Natural killer cell treated with Interleukin-12 subunit alpha and Interleukin-12 subunit beta and Interleukin-15 and Interleukin-18, amount 100 ng/mL, for 72 hours (primary cell): ENCODE data around the gene DNAJC27. TPM values are rescaled to one million over a fixed set of nuclear protein-coding genes. Genes with fewer than 3 reads are reported as not detected.
A peak's percentile ranks its signal among the peaks of the same experiment; 100 is the strongest.

Source experiments
- ATAC-seq, 2 donors: fragments of 150-1000 bp; cut with Tn5 transposase in 1 of 2; sonication (Bioruptor Pico), chemical (Tn5 transposase) in 1 of 2; 2 replicates each; pipeline ENCODE4 v1.10.0; 2021
- DNase-seq: peaks from one replicate; pipeline ENCODE4 v3.0.0; 2022; ENCODE audit warnings: low spot score
- H3K27ac Mint-ChIP-seq, 2 donors: 1 replicate in 1 of 2; 2 replicates in 1 of 2; pipeline ENCODE4 v1.8.0; 2022; ENCODE audit warnings: mixed read lengths in 2 of 2, mild to moderate bottlenecking in 1 of 2, moderate library complexity in 1 of 2
- H3K27me3 Mint-ChIP-seq, 2 donors: 1 replicate in 1 of 2; 2 replicates in 1 of 2; pipeline ENCODE4 v1.8.0; 2022; ENCODE audit warnings: mixed read lengths in 2 of 2
- H3K36me3 Mint-ChIP-seq: one replicate; pipeline ENCODE4 v1.8.0; 2022; ENCODE audit warnings: mixed read lengths
- H3K4me1 Mint-ChIP-seq, 2 donors: 1 replicate in 1 of 2; 2 replicates in 1 of 2; pipeline ENCODE4 v1.8.0; 2022; ENCODE audit warnings: low read depth in 2 of 2, mixed read lengths in 2 of 2, mild to moderate bottlenecking in 1 of 2
- H3K4me3 Mint-ChIP-seq: one replicate; pipeline ENCODE4 v1.8.0; 2022; ENCODE audit warnings: mixed read lengths
- H3K9me3 Mint-ChIP-seq: 2 replicates; pipeline ENCODE4 v1.8.0; 2022; ENCODE audit warnings: mixed read lengths
- total RNA-seq, 2 donors: library from RNA; stranded (reverse); gene quantifications; one replicate each; pipeline ENCODE4 v1.2.3, GENCODE V29; 2022

Gene DNAJC27
- total RNA-seq, 2 donors from 2014 or later: 4.9 to 7.4 TPM

DNA sequence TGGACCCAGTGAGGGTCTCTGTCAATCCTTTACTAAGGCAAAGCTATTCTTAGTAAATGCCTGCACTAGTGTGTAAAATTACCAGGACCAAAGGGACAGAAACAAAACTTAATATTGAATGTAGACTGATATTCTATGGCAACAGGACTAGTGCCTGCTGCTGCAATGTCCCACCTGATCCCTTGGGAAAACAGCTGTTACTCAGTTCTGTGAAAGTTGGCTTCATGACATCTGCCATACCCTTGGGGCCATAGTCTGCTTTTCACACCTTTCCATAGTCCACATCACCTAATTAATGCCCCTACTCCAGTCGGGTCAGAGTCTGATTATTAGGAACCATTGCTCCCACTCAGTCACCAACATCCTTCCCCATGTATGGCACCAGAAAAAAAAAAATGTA is 14.5 kb downstream of the DNAJC27 start:
- ATAC-seq (no peak), DNase-seq (no peak)
- H3K27me3 Mint-ChIP-seq: no peaks in the 10 kb centered on the region
- H3K4me3 Mint-ChIP-seq: no peak overlapping the region
- H3K27ac Mint-ChIP-seq: no peak overlapping the region
- H3K4me1 Mint-ChIP-seq: peaks cover 9 to 17% of the 10 kb centered on the region in 2 donors
- peaks cover 61% of the 10 kb centered on the region for H3K36me3 Mint-ChIP-seq
- no peaks in the 10 kb centered on the region for H3K9me3 Mint-ChIP-seq

DNA sequence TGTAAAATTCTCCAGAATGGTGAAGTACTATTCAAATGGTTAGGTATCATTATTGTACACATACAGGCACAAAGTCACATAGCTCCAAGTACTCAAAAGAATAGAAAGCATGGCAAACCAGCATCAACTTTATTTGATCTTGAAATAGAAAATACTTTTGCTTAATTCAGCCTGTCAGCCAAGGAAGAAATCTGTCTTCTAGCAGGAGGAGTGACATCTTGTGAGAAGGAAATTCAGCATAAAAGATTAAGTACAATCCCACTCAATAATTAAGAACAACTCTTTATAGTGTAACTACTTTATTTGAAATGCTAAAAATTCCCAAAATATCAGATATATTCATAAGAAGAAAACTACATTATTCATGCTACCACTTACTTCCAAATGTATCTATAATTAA is 15.8 kb downstream of the DNAJC27 start:
- no peak overlapping the region for H3K4me3 Mint-ChIP-seq
- peaks cover 9 to 17% of the 10 kb centered on the region in 2 donors for H3K4me1 Mint-ChIP-seq
- H3K27ac Mint-ChIP-seq: no peak overlapping the region
- DNase-seq (no peak), ATAC-seq (no peak)
- H3K27me3 Mint-ChIP-seq: no peaks in the 10 kb centered on the region
- no peaks in the 10 kb centered on the region for H3K9me3 Mint-ChIP-seq
- H3K36me3 Mint-ChIP-seq: peaks cover 56% of the 10 kb centered on the region

DNA sequence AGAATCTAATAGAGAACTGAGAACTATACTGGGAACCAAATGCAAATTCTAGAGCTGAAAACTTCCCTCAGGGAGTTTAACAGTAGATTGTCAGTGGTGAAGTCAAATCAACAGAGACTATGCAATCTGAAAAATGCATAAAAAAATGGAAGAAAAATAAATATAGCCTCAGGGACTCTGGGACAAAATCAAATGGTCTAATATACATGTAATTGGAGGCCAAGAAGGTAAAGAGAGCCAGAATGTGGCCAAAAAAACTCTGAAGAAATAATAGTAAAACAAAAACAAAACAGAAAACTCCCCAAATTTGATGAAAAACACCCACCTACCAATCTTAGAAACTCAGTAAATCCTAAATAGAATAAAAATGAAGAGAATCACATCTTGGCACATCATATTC is 16.5 kb downstream of the DNAJC27 start:
- Mint-ChIP-seq H3K27me3 (no peaks in the 10 kb centered on the region), H3K4me3 (no peak overlapping the region), H3K36me3 (peaks cover 50% of the 10 kb centered on the region), H3K27ac (no peak overlapping the region), H3K4me1 (peaks cover 9 to 12% of the 10 kb centered on the region in 2 donors), H3K9me3 (no peaks in the 10 kb centered on the region)
- no peak for DNase-seq
- ATAC-seq: no peak

- Mint-ChIP-seq H3K36me3 (peaks cover 25% of the 10 kb centered on the region), H3K4me1 (no peaks in the 10 kb centered on the region), H3K27ac (no peak overlapping the region), H3K4me3 (no peak overlapping the region), H3K9me3 (no peaks in the 10 kb centered on the region), H3K27me3 (no peaks in the 10 kb centered on the region)
- DNase-seq (no peak), ATAC-seq (no peak)
These were observed 21.7 kb downstream of the DNAJC27 start for GRCh38 chr2:24950102-24950501.

GRCh38 chr2:24948506-24948905 is 23.2 kb downstream of the DNAJC27 start:
- Mint-ChIP-seq H3K27me3 (no peaks in the 10 kb centered on the region), H3K4me1 (no peaks in the 10 kb centered on the region), H3K36me3 (peaks cover 20% of the 10 kb centered on the region), H3K9me3 (no peaks in the 10 kb centered on the region), H3K27ac (no peak overlapping the region), H3K4me3 (no peak overlapping the region)
- DNase-seq (no peak), ATAC-seq (no peak)

DNA sequence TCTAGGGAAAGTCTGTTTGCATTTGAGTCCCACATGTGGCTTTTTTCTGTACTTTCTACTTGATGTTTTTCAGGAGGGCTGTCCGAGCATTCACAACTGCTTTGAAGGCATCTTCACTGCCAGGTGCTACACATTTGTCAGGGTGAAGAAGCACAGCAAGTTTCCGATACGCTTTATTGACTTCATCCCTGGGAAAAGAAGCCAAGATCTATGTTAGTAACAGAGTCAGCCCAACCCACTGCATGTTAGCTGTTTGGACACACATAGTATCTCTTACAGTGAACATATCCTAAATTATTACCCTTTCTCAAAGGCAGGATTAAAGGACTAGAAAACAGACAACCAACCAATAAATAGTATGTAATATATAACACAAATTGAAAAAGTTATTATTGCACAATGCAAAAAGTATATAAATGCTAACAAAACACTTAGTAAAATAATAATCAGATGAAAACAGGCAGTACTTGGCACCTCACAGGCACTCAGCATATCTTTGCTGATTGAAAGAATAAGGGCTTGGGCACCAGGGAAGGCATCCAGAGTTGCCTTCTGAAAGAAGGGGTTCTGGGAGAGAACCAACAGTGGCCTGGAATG is 24.1 kb downstream of the DNAJC27 start:
- H3K9me3 Mint-ChIP-seq: no peaks in the 10 kb centered on the region
- ATAC-seq (no peak), DNase-seq (no peak)
- peaks cover 20% of the 10 kb centered on the region for H3K36me3 Mint-ChIP-seq
- no peak overlapping the region for H3K4me3 Mint-ChIP-seq
- no peaks in the 10 kb centered on the region for H3K27me3 Mint-ChIP-seq
- H3K27ac Mint-ChIP-seq: no peak overlapping the region
- no peaks in the 10 kb centered on the region for H3K4me1 Mint-ChIP-seq

GRCh38 chr2:24945907-24946306 is 25.8 kb downstream of the DNAJC27 start:
- no peak for ATAC-seq
- H3K9me3 Mint-ChIP-seq: no peaks in the 10 kb centered on the region
- no peaks in the 10 kb centered on the region for H3K27me3 Mint-ChIP-seq
- no peak overlapping the region for H3K4me3 Mint-ChIP-seq
- no peak for DNase-seq
- H3K27ac Mint-ChIP-seq: no peak overlapping the region
- peaks cover 15% of the 10 kb centered on the region for H3K36me3 Mint-ChIP-seq
- H3K4me1 Mint-ChIP-seq: no peaks in the 10 kb centered on the region

DNA sequence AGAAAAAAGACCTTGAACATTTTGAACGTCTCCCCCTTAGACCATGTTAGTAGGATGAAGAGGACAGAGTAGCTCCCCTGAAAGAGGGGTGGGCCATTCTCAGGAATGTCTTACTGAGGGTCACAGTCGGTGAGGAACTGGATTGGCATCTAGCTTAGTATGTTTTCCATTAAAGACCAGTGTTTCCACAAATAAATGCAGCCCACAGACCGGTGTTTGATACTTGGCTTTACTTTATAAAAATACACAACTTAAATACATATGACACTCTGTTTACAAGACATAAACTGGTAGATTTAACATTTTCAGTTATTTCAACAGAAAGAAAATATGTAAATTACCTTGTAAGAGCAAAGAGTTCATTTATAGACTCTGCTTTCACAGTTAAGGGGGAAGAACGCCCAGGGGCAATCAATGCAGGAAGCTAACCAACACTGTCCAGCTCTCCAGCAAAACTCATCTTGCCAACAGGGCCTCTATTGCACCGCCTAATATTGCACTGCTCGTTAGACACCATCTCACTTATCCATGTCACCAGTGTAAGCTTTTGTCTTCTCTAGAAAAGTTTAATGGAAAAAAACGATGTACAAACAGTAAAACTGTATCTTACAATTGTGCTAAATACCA is 28.2 kb downstream of the DNAJC27 start:
- H3K36me3 Mint-ChIP-seq: peaks cover 11% of the 10 kb centered on the region
- no peak overlapping the region for H3K27ac Mint-ChIP-seq
- no peak for ATAC-seq
- H3K9me3 Mint-ChIP-seq: no peaks in the 10 kb centered on the region
- DNase-seq: no peak
- H3K27me3 Mint-ChIP-seq: peaks cover 0 to 2% of the 10 kb centered on the region in 2 donors
- no peaks in the 10 kb centered on the region for H3K4me1 Mint-ChIP-seq
- H3K4me3 Mint-ChIP-seq: no peak overlapping the region

GRCh38 chr2:24939353-24939752 is 32.4 kb downstream of the DNAJC27 start:
- H3K4me3 Mint-ChIP-seq: no peak overlapping the region
- no peak for ATAC-seq
- H3K27ac Mint-ChIP-seq: no peak overlapping the region
- H3K4me1 Mint-ChIP-seq: no peaks in the 10 kb centered on the region
- H3K9me3 Mint-ChIP-seq: no peaks in the 10 kb centered on the region
- H3K36me3 Mint-ChIP-seq: no peaks in the 10 kb centered on the region
- peaks cover 0 to 2% of the 10 kb centered on the region in 2 donors for H3K27me3 Mint-ChIP-seq
- no peak for DNase-seq

DNA sequence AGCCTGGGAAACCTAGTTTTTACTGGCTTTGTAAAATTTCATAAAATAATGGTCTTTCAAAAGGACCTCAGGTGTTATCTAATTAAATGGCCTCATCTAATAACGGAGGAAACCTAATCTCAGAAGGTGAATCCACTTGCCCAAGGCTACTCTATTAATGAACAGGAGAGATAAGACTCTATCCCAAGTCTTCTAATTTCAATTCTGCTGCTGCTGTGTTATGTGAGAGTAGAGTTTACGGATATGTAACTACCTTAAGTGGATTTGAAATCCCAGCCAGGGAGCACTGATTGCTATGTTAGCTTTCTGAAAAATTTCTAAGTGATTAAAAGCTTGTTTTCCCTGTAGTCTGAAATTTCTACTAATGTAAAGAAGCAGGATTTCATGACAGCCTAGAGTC is 34.5 kb downstream of the DNAJC27 start:
- no peaks in the 10 kb centered on the region for H3K9me3 Mint-ChIP-seq
- ATAC-seq (no peak), DNase-seq (no peak)
- no peak overlapping the region for H3K27ac Mint-ChIP-seq
- no peaks in the 10 kb centered on the region for H3K36me3 Mint-ChIP-seq
- H3K27me3 Mint-ChIP-seq: peaks cover 0 to 2% of the 10 kb centered on the region in 2 donors
- H3K4me1 Mint-ChIP-seq: no peaks in the 10 kb centered on the region
- no peak overlapping the region for H3K4me3 Mint-ChIP-seq

DNA sequence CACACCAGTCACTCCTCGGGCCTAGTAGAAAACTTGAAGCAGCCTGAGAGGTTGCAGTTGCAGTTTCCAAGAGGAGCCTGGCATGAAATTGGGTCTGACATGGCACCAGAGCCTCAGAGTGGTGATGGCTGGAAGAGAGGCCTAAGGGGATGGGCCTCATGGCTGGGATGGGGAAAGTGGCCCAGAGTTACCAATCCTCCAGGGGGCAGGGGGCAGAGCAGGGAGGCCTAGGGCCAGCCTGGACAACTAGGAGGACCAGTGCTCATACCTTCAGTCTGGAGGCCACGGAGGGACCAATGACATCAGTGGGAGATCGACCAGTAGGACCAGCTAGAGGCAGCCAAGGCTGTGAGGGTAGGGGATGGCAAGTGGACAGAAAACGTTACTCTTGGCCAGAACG is 36.6 kb downstream of the DNAJC27 start:
- no peak for DNase-seq
- no peaks in the 10 kb centered on the region for H3K9me3 Mint-ChIP-seq
- ATAC-seq: no peak
- no peak overlapping the region for H3K4me3 Mint-ChIP-seq
- H3K36me3 Mint-ChIP-seq: no peaks in the 10 kb centered on the region
- peaks cover 0 to 2% of the 10 kb centered on the region in 2 donors for H3K27me3 Mint-ChIP-seq
- H3K4me1 Mint-ChIP-seq: peaks cover 0 to 6% of the 10 kb centered on the region in 2 donors
- no peak overlapping the region for H3K27ac Mint-ChIP-seq

- Mint-ChIP-seq H3K27me3 (no peaks in the 10 kb centered on the region), H3K4me1 (peaks cover 0 to 6% of the 10 kb centered on the region in 2 donors), H3K4me3 (no peak overlapping the region), H3K27ac (no peak overlapping the region), H3K9me3 (no peaks in the 10 kb centered on the region), H3K36me3 (no peaks in the 10 kb centered on the region)
- ATAC-seq: no peak
- DNase-seq: no peak
These were observed 39.0 kb downstream of the DNAJC27 start for GRCh38 chr2:24932715-24933114.

GRCh38 chr2:24930768-24931167 is 41.0 kb downstream of the DNAJC27 start:
- DNase-seq (no peak), ATAC-seq (peak; percentile 55 to 79)
- Mint-ChIP-seq H3K4me1 (peaks cover 0 to 10% of the 10 kb centered on the region in 2 donors), H3K27ac (no peak overlapping the region), H3K9me3 (no peaks in the 10 kb centered on the region), H3K36me3 (no peaks in the 10 kb centered on the region), H3K4me3 (no peak overlapping the region), H3K27me3 (peaks cover 0 to 3% of the 10 kb centered on the region in 2 donors)

DNA sequence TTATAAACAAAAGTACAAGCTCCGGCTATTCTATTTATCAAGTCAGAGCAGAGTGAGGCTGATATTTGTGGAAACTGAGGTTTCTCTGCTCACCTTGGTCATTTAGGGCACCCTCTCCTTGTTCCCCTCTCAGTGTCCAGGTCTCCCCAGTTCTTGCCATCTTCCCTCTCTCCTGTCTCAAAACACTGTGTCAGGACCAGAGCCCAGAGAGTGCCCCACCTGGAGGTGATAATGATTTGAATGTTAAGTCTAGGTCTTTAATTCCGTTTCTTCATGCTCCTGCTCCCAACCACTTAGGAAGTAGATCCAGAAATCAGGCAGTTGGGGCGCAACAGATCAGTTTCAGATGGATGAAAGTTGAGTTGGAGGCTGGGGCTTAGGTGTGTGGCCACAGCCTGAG is 42.5 kb downstream of the DNAJC27 start:
- no peaks in the 10 kb centered on the region for H3K36me3 Mint-ChIP-seq
- no peak overlapping the region for H3K27ac Mint-ChIP-seq
- H3K27me3 Mint-ChIP-seq: peaks cover 0 to 3% of the 10 kb centered on the region in 2 donors
- H3K4me3 Mint-ChIP-seq: no peak overlapping the region
- no peaks in the 10 kb centered on the region for H3K9me3 Mint-ChIP-seq
- H3K4me1 Mint-ChIP-seq: peaks cover 0 to 10% of the 10 kb centered on the region in 2 donors
- DNase-seq (no peak), ATAC-seq (no peak)

DNA sequence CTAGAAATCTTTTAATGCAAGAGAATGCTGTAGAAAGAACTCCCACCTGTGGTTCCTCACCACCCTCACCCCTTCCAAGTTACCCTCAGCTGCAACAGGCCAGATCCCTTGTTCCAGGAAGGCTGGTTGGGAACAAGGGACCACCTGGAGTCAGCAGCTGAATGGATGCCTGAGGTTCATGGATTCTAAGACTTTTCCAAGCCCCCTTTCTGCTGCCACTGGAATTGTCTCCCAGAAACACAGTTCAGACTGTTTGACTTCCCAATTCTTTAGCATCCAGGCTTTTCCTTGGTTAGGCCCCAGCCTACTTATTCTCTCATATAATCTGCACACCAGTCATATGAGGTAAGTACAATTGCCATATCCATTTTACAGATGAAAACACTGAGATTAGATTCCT is 43.7 kb downstream of the DNAJC27 start:
- DNase-seq (no peak), ATAC-seq (no peak)
- Mint-ChIP-seq H3K27ac (no peak overlapping the region), H3K36me3 (no peaks in the 10 kb centered on the region), H3K4me3 (no peak overlapping the region), H3K9me3 (no peaks in the 10 kb centered on the region), H3K27me3 (peaks cover 0 to 9% of the 10 kb centered on the region in 2 donors), H3K4me1 (peaks cover 0 to 10% of the 10 kb centered on the region in 2 donors)
